WERI-Rb-1 (cell line): ENCODE results near the gene TLE2.

Experiments
- DNase-seq: peaks from one replicate; pipeline ENCODE4 v3.0.0-alpha.2; 2020
- H3K27ac ChIP-seq: fragments of 250-450 bp; sonication (Bioruptor Pico); 2 replicates; pipeline ENCODE4 v1.5.1; 2020; ENCODE audit warnings: mild to moderate bottlenecking, moderate library complexity
- H3K27me3 ChIP-seq: fragments of 250-450 bp; sonication (Bioruptor Pico); 2 replicates; pipeline ENCODE4 v1.5.1; 2021; ENCODE audit warnings: mild to moderate bottlenecking, low read depth, moderate library complexity; ENCODE audit not compliant: insufficient read depth, severe bottlenecking
- H3K36me3 ChIP-seq: fragments of 250-450 bp; sonication (Bioruptor Pico); 2 replicates; pipeline ENCODE4 v1.5.1; 2020; ENCODE audit warnings: mild to moderate bottlenecking, moderate library complexity
- H3K4me3 ChIP-seq: 2 replicates; pipeline ENCODE4 v1.5.1; 2011; ENCODE audit warnings: low read depth, mild to moderate bottlenecking, control low read depth, low read length
- H3K9me3 ChIP-seq: fragments of 250-450 bp; sonication (Bioruptor Pico); 2 replicates; pipeline ENCODE4 v1.5.1; 2021; ENCODE audit warnings: mild to moderate bottlenecking, moderate library complexity; ENCODE audit not compliant: severe bottlenecking
- TF ChIP-seq, protein P1 (sequence below): IDR thresholded peaks from 2 replicates; pipeline ENCODE4 v1.5.1; 2011; ENCODE audit warnings: low read depth, mild to moderate bottlenecking, control low read depth, inconsistent platforms, low read length

Gene TLE2

DNA sequence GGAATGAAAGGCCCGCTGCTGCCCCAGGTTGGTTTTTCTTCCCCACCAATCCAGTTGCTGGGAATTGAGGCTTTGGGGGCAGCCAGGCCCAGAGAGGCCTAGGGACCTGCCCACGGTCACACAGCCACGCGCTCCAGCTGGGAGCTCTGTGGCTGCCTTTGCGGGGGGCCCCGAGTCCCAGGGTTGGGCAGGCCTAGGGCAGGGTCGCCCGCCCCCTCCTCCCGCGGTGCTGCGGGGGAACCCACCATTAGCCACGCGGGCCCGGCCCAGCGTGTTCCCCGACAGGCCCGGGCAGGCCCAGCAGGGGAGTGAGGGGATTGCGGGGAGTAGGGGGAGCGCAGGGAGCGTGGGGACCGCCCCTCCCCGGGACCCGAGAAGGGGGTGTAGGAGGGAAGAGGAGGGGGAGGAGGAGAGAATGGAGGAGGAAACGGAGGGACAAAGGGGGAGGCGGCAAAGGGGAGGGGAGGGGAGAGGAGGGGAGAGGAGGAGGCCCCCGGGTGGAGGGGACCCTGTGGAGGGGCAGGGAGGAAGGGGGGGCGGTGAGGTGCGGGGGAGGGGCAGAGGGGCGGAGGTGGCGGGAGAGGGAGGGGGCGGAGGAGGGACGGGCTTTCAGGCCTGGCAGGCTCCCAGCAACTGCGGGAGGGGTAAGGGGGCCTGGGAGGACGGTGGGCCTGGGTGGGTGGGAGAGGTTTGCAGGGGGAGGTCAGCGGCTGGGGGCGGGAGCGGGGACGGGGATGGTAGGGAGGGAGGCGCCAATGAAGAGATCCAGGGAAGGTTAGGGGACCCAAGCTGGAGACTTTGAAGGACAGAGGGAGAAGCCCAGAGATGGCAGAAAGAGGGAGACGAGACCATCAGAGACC is 12.9 kb upstream of the TLE2 start:
- DNase-seq: no peak
- Histone ChIP-seq H3K9me3 (no peaks in the 10 kb centered on the region), H3K27me3 (no peaks in the 10 kb centered on the region), H3K27ac (peak overlapping the region; percentile 42), H3K36me3 (no peaks in the 10 kb centered on the region), H3K4me3 (no peak overlapping the region)
- TF ChIP-seq, protein P1, sequence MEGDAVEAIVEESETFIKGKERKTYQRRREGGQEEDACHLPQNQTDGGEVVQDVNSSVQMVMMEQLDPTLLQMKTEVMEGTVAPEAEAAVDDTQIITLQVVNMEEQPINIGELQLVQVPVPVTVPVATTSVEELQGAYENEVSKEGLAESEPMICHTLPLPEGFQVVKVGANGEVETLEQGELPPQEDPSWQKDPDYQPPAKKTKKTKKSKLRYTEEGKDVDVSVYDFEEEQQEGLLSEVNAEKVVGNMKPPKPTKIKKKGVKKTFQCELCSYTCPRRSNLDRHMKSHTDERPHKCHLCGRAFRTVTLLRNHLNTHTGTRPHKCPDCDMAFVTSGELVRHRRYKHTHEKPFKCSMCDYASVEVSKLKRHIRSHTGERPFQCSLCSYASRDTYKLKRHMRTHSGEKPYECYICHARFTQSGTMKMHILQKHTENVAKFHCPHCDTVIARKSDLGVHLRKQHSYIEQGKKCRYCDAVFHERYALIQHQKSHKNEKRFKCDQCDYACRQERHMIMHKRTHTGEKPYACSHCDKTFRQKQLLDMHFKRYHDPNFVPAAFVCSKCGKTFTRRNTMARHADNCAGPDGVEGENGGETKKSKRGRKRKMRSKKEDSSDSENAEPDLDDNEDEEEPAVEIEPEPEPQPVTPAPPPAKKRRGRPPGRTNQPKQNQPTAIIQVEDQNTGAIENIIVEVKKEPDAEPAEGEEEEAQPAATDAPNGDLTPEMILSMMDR: no peak

DNA sequence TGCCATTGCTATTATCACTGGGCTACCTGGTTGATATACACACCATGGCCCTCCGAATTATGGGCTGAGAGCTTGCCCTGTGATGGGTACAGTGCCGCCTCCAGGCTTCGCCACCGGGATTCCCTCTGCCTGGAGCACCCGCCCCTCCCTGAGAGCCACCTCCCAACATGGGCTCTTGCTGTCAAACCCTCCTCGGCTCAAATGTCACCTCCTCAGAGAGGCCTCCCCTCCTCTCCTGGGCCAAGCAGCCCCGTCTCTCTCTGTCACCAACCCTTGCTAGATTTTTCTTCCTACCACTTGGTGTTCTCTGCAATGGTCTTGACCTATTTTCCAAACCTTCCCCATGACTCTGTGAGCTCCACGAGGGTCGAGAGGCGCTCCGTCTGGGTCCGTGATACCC is 12.2 kb upstream of the TLE2 start:
- Histone ChIP-seq H3K9me3 (no peaks in the 10 kb centered on the region), H3K27ac (no peak overlapping the region; the same call in 1 of the 2 replicates), H3K27me3 (no peaks in the 10 kb centered on the region), H3K36me3 (no peaks in the 10 kb centered on the region), H3K4me3 (no peak overlapping the region)
- no peak for DNase-seq
- TF ChIP-seq, protein P1: no peak

DNA sequence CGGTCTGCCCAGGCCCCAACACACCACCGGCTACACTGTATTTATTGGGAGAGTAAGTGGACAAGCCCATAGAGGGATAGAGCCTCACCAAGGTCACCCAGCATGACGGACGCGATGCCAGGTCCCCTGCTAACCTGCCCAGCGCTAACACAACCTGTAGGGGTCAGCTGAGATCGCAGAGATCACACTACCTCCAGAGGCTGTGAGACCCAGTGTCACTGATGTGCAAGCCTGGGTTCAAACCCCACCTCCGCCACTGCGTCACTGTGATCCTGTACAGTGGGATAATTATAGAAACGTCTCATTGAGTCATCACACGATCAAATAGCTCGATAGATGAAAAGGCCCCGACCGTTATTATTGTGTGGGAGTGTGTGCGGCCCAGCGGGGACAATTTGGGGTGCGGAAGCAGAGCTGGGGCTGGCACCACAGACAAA is 10.6 kb upstream of the TLE2 start:
- no peak overlapping the region for H3K27ac ChIP-seq
- peak; percentile 39 for DNase-seq
- H3K9me3 ChIP-seq: no peaks in the 10 kb centered on the region
- H3K36me3 ChIP-seq: no peaks in the 10 kb centered on the region
- H3K4me3 ChIP-seq: no peak overlapping the region
- TF ChIP-seq, protein P1: peak; percentile 59
- no peaks in the 10 kb centered on the region for H3K27me3 ChIP-seq

DNA sequence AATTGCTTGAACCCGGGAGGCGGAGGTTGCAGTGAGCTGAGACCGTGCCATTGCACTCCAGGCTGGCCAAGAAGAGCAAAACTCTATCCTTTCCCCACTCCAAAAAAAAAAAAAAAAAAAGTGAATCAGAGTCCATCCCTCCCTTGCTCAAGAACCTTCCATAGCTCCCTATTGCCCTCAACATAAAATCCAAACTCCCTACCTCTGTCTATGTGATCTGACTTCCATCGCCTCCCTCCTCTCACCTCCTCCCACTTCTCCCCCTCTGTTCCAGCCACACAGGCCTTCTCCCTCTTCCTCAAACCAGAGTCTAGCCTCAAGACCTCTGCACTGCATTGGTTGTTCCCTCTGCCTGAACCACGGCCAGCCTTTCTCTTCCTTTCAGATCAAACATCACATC is 10.0 kb upstream of the TLE2 start:
- H3K36me3 ChIP-seq: no peaks in the 10 kb centered on the region
- H3K9me3 ChIP-seq: no peaks in the 10 kb centered on the region
- H3K4me3 ChIP-seq: no peak overlapping the region
- DNase-seq: no peak
- H3K27me3 ChIP-seq: no peaks in the 10 kb centered on the region
- TF ChIP-seq, protein P1: no peak
- H3K27ac ChIP-seq: no peak overlapping the region

DNA sequence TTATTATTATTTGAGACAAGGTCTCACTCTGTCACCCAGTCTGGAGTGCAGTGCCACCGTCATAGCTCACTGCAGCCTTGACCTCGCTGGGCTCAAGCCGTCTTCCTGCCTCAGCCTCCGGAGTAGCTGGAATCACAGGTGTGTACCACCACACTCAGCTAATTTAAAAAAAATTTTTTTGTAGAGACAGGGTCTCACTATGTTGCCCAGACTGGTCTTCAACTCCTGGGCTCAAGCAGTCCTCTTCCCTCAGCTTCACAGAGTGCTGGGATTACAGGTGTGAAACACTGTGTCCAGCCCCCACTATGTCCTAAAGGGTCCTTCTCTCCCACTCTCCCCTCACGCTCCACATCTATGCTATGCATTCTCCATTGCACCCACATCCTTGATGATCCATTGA is 9.1 kb upstream of the TLE2 start:
- H3K27ac ChIP-seq: no peak overlapping the region
- H3K4me3 ChIP-seq: no peak overlapping the region
- no peaks in the 10 kb centered on the region for H3K27me3 ChIP-seq
- TF ChIP-seq, protein P1: no peak
- no peak for DNase-seq
- H3K36me3 ChIP-seq: no peaks in the 10 kb centered on the region
- H3K9me3 ChIP-seq: no peaks in the 10 kb centered on the region
